PC-3 (cell line): ENCODE measurements around the gene MEGF10.

Experiments
- EZH2 ChIP-seq: fragments of 300-600 bp; sonication (generic); IDR thresholded peaks from one replicate; pipeline ENCODE4 v1.6.1; 2017; ENCODE audit warnings: antibody characterized with exemption, mild to moderate bottlenecking, low read length; ENCODE audit not compliant: unreplicated experiment
- EZH2phosphoT487 ChIP-seq: fragments of 300-600 bp; sonication (generic); IDR thresholded peaks from 2 replicates; pipeline ENCODE4 v1.6.1; 2018; ENCODE audit warnings: mild to moderate bottlenecking, antibody characterized with exemption, low read length, borderline replicate concordance
- TF ChIP-seq, protein P1 (sequence below): fragments of 300-600 bp; sonication (generic); conservative IDR thresholded peaks from 2 replicates; pipeline ENCODE4 v1.5.1; 2017; ENCODE audit warnings: antibody characterized with exemption, low read depth, mild to moderate bottlenecking, low read length

DNA sequence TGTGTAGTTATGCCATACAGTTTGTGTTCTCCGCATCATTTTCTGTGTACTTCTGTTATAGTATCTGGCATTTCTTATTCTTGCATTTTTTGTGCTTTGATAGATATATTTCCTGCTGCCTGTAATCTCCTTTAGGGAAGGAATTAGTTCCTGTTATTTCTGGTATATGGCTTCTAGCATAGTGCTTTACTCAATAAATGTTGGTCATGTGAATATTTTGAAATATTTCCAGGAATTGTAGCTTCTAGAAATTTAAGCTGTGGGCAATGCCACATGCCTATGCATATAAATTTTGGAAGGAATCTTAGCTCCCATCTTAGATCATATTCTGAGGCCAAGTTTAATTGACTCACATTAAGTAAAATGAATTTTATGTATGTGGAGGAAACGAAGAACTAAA, 215.3 kb downstream of the MEGF10 start:
- TF ChIP-seq, protein P1, sequence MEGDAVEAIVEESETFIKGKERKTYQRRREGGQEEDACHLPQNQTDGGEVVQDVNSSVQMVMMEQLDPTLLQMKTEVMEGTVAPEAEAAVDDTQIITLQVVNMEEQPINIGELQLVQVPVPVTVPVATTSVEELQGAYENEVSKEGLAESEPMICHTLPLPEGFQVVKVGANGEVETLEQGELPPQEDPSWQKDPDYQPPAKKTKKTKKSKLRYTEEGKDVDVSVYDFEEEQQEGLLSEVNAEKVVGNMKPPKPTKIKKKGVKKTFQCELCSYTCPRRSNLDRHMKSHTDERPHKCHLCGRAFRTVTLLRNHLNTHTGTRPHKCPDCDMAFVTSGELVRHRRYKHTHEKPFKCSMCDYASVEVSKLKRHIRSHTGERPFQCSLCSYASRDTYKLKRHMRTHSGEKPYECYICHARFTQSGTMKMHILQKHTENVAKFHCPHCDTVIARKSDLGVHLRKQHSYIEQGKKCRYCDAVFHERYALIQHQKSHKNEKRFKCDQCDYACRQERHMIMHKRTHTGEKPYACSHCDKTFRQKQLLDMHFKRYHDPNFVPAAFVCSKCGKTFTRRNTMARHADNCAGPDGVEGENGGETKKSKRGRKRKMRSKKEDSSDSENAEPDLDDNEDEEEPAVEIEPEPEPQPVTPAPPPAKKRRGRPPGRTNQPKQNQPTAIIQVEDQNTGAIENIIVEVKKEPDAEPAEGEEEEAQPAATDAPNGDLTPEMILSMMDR: no peak
- no peak for TF ChIP-seq EZH2
- TF ChIP-seq EZH2phosphoT487: no peak
